Astrocyte (in vitro differentiated cells and primary cell): ENCODE data around the gene COL18A1. TPM values are rescaled to one million over a fixed set of nuclear protein-coding genes. Genes with fewer than 3 reads are reported as not detected.

Source experiments
- DNase-seq: peaks from one replicate; pipeline ENCODE4 v3.0.0-alpha.2; 2010; ENCODE audit warnings: low read depth
- FAIRE-seq: peaks from 2 replicates; lab custom pipeline; 2011; peaks lifted over from hg19 to GRCh38; lab: Jason Lieb, UNC
- H2AFZ ChIP-seq: 2 replicates; pipeline ENCODE4 v1.6.0; 2012; ENCODE audit warnings: low read depth, low read length, inconsistent platforms
- H3K27ac ChIP-seq: 2 replicates; pipeline ENCODE4 v1.5.1; 2011; ENCODE audit warnings: low read depth, low read length, inconsistent platforms
- H3K27me3 ChIP-seq: 2 replicates; pipeline ENCODE4 v1.6.0; 2011; ENCODE audit warnings: low read length, inconsistent platforms; ENCODE audit not compliant: insufficient read depth
- H3K36me3 ChIP-seq: 2 replicates; pipeline ENCODE4 v1.5.1; 2011; ENCODE audit warnings: low read length, inconsistent platforms; ENCODE audit not compliant: insufficient read depth
- H3K4me1 ChIP-seq: 2 replicates; pipeline ENCODE4 v1.5.1; 2011; ENCODE audit warnings: low read length, inconsistent platforms; ENCODE audit not compliant: insufficient read depth
- H3K4me2 ChIP-seq: 2 replicates; pipeline ENCODE4 v1.6.0; 2012; ENCODE audit warnings: low read length, inconsistent platforms
- H3K4me3 ChIP-seq: 2 replicates; pipeline ENCODE4 v1.5.1; 2011; ENCODE audit warnings: low read depth, mild to moderate bottlenecking, low read length, inconsistent platforms; ENCODE audit not compliant: insufficient read depth
- H3K79me2 ChIP-seq: 2 replicates; pipeline ENCODE4 v1.6.0; 2012; ENCODE audit warnings: mild to moderate bottlenecking, low read length, inconsistent platforms; ENCODE audit not compliant: insufficient read depth
- H3K9ac ChIP-seq: 2 replicates; pipeline ENCODE4 v1.6.0; 2012; ENCODE audit warnings: mild to moderate bottlenecking, low read length, inconsistent platforms
- H3K9me3 ChIP-seq: 2 replicates; pipeline ENCODE4 v1.5.1; 2012; ENCODE audit warnings: low read depth, mild to moderate bottlenecking, low read length, inconsistent platforms; ENCODE audit not compliant: insufficient read depth
- H4K20me1 ChIP-seq: 2 replicates; pipeline ENCODE4 v1.6.0; 2012; ENCODE audit warnings: low read length, inconsistent platforms; ENCODE audit not compliant: insufficient read depth
- H3K27ac Mint-ChIP-seq: one replicate; pipeline ENCODE4 v1.8.0; 2021; ENCODE audit warnings: mild to moderate bottlenecking, mixed read lengths; ENCODE audit not compliant: unreplicated experiment
- H3K27me3 Mint-ChIP-seq: one replicate; pipeline ENCODE4 v1.8.0; 2021; ENCODE audit warnings: low read depth, mixed read lengths; ENCODE audit not compliant: unreplicated experiment
- H3K36me3 Mint-ChIP-seq: one replicate; pipeline ENCODE4 v1.8.0; 2021; ENCODE audit warnings: low read depth, mixed read lengths; ENCODE audit not compliant: unreplicated experiment
- H3K4me1 Mint-ChIP-seq: one replicate; pipeline ENCODE4 v1.8.0; 2021; ENCODE audit warnings: low read depth, mixed read lengths; ENCODE audit not compliant: unreplicated experiment
- H3K4me3 Mint-ChIP-seq: one replicate; pipeline ENCODE4 v1.8.0; 2021; ENCODE audit warnings: mild to moderate bottlenecking, moderate library complexity, mixed read lengths; ENCODE audit not compliant: unreplicated experiment
- H3K9me3 Mint-ChIP-seq: one replicate; pipeline ENCODE4 v1.8.0; 2021; ENCODE audit warnings: mild to moderate bottlenecking, mixed read lengths; ENCODE audit not compliant: unreplicated experiment
- EZH2 ChIP-seq: IDR thresholded peaks from 2 replicates; pipeline ENCODE4 v1.6.1; 2012; ENCODE audit warnings: mild to moderate bottlenecking, low read length, inconsistent platforms; ENCODE audit not compliant: insufficient read depth
- total RNA-seq: library from RNA; stranded (reverse); gene quantifications from 2 replicates; pipeline ENCODE4 v1.2.1, GENCODE V29; 2021
- TF ChIP-seq, protein P1 (sequence below): IDR thresholded peaks from 2 replicates; pipeline ENCODE4 v1.5.1; 2011; ENCODE audit warnings: low read depth, mild to moderate bottlenecking, inconsistent platforms, low read length, moderate library complexity; ENCODE audit not compliant: insufficient read depth

COL18A1 gene
- total RNA-seq, 1 donor from 2014 or later: 616 TPM

- peak; percentile 95 for DNase-seq
- peak overlapping the region; percentile 62 for H3K27ac ChIP-seq
These were observed 22.6 kb downstream of the COL18A1 start for GRCh38 chr21:45427331-45428271.

DNA sequence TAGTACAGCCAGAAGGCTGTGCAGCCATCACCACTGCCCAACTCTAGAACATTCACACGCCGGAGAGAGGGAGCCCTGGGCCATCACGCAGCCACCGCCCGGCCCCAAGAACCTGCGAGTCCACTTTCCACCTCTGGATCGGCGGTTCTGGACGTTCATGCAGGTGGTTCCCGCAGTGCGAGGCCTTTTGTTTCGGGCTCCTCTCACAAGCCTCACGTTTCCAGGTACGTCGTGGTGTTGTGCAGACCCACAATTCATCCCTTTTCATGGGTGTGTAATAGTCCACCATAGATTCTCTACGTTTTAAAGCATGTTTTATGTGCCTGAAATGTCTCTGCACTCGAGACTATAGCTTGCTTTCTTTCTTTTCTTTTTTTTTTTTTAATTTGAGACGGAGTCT is 23.6 kb downstream of the COL18A1 start:
- H3K9me3 Mint-ChIP-seq: no peaks in the 10 kb centered on the region
- H3K9ac ChIP-seq: peak overlapping the region; percentile 44
- H3K4me1 ChIP-seq: peaks cover 57% of the 10 kb centered on the region

More at GRCh38 chr21:45427331-45428271, 22.6 kb downstream of the COL18A1 start:
- Histone ChIP-seq H3K27me3 (no peaks in the 10 kb centered on the region), H3K9me3 (peaks cover 2% of the 10 kb centered on the region), H3K36me3 (no peaks in the 10 kb centered on the region), H3K4me3 (no peak overlapping the region), H3K9ac (peak overlapping the region; percentile 61), H3K4me1 (peaks cover 48% of the 10 kb centered on the region), H4K20me1 (peaks cover 28% of the 10 kb centered on the region), H2AFZ (no peak overlapping the region), H3K4me2 (peak overlapping the region; percentile 53), H3K79me2 (peaks cover 74% of the 10 kb centered on the region)
- H3K27ac Mint-ChIP-seq: peak overlapping the region; percentile 85
- H3K36me3 Mint-ChIP-seq: peaks cover 15% of the 10 kb centered on the region
- no peaks in the 10 kb centered on the region for H3K9me3 Mint-ChIP-seq
- FAIRE-seq: no peak
- TF ChIP-seq, protein P1, sequence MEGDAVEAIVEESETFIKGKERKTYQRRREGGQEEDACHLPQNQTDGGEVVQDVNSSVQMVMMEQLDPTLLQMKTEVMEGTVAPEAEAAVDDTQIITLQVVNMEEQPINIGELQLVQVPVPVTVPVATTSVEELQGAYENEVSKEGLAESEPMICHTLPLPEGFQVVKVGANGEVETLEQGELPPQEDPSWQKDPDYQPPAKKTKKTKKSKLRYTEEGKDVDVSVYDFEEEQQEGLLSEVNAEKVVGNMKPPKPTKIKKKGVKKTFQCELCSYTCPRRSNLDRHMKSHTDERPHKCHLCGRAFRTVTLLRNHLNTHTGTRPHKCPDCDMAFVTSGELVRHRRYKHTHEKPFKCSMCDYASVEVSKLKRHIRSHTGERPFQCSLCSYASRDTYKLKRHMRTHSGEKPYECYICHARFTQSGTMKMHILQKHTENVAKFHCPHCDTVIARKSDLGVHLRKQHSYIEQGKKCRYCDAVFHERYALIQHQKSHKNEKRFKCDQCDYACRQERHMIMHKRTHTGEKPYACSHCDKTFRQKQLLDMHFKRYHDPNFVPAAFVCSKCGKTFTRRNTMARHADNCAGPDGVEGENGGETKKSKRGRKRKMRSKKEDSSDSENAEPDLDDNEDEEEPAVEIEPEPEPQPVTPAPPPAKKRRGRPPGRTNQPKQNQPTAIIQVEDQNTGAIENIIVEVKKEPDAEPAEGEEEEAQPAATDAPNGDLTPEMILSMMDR: no peak
- TF ChIP-seq EZH2: no peak
- H3K27me3 Mint-ChIP-seq: no peaks in the 10 kb centered on the region
- peak overlapping the region; percentile 40 for H3K4me3 Mint-ChIP-seq
- H3K4me1 Mint-ChIP-seq: peaks cover 41% of the 10 kb centered on the region

More for the DNA sequence above, 23.6 kb downstream of the COL18A1 start:
- Histone ChIP-seq H3K4me2 (no peak overlapping the region), H2AFZ (no peak overlapping the region), H3K4me3 (no peak overlapping the region), H3K9me3 (peaks cover 2% of the 10 kb centered on the region), H3K79me2 (peaks cover 73% of the 10 kb centered on the region), H4K20me1 (peaks cover 33% of the 10 kb centered on the region), H3K36me3 (no peaks in the 10 kb centered on the region), H3K27me3 (no peaks in the 10 kb centered on the region), H3K27ac (no peak overlapping the region)
- no peaks in the 10 kb centered on the region for H3K27me3 Mint-ChIP-seq
- peak overlapping the region; percentile 41 for H3K27ac Mint-ChIP-seq
- peaks cover 50% of the 10 kb centered on the region for H3K4me1 Mint-ChIP-seq
- TF ChIP-seq, protein P1: no peak
- TF ChIP-seq EZH2: no peak
- no peak for FAIRE-seq
- DNase-seq: no peak
- peaks cover 15% of the 10 kb centered on the region for H3K36me3 Mint-ChIP-seq
- H3K4me3 Mint-ChIP-seq: no peak overlapping the region
